HCT116 (cell line): Measurements from ENCODE around the gene PFDN2. TPM values are rescaled to one million over a fixed set of nuclear protein-coding genes. Genes with fewer than 3 reads are reported as not detected.

Source experiments
- ATAC-seq: fragments of 200-7000 bp; cut with Tn5 transposase; 2 replicates; pipeline ENCODE4 v1.9.1; 2020; ENCODE audit warnings: mild to moderate bottlenecking, moderate library complexity
- BruUV-seq: library from RNA; stranded (reverse); fragments of 400-500 nt; replicated peaks from 2 replicates; lab custom pipeline; 2021; lab: Mats Ljungman, UMichigan
- CTCF ChIA-PET: fragments of 300-600 bp; sonication (Branson Sonifier 250); formaldehyde crosslinking; loops from one replicate; lab custom pipeline; 2021; ENCODE audit warnings: antibody characterized with exemption; lab: Charles Lee
- POLR2A ChIA-PET: fragments of 300-600, 350-600 bp; sonication (Branson Sonifier 250); formaldehyde crosslinking; loops from one replicate; lab custom pipeline; 2021; ENCODE audit warnings: antibody characterized with exemption; lab: Charles Lee
- RAD21 ChIA-PET, 2 experiments: fragments of 300-600 bp; sonication (Branson Sonifier 250); formaldehyde crosslinking; loops; one replicate each; lab custom pipeline; 2023; ENCODE audit warnings: low total read pairs in 2 of 2; ENCODE audit not compliant: uncharacterized antibody in 2 of 2, unreplicated experiment in 2 of 2, low non-redundant PET in 1 of 2; lab: Charles Lee
- DNase-seq: peaks from one replicate; pipeline ENCODE4 v3.0.0-alpha.2; 2010; ENCODE audit warnings: low read depth, low spot score
- H2AFZ ChIP-seq: fragments of 200-600 bp; shearing (Covaris generic), sonication (generic); 2 replicates; pipeline ENCODE4 v1.6.1; 2017; ENCODE audit warnings: low read depth, mixed run types, mixed read lengths, antibody characterized with exemption, low read length; ENCODE audit not compliant: poor library complexity, severe bottlenecking
- H3K27ac ChIP-seq: 2 replicates; pipeline ENCODE4 v1.5.1; 2012; ENCODE audit warnings: low read depth, low read length
- H3K27me3 ChIP-seq: fragments of 200-600 bp; sonication (generic); 2 replicates; pipeline ENCODE4 v1.6.1; 2016; ENCODE audit warnings: mixed run types, low read length, mixed read lengths; ENCODE audit not compliant: insufficient read depth
- H3K36me3 ChIP-seq, 2 experiments: fragments of 200-500 bp in 1 of 2; fragments of 200-600 bp in 1 of 2; sonication (Bioruptor generic) in 1 of 2; sonication (generic) in 1 of 2; 2 replicates each; pipeline versions ENCODE4 v1.5.1 to v1.6.1; 2014 to 2016; ENCODE audit warnings: low read length in 2 of 2, inconsistent platforms in 1 of 2, mixed read lengths in 1 of 2, mixed run types in 1 of 2; ENCODE audit not compliant: insufficient read depth in 2 of 2, control insufficient read depth in 1 of 2
- H3K4me1 ChIP-seq, 2 experiments: fragments of 200-600 bp in 1 of 2; sonication (generic) in 1 of 2; 2 replicates each; pipeline versions ENCODE4 v1.5.1 to v1.6.1; 2012 to 2017; ENCODE audit warnings: low read length in 2 of 2, inconsistent platforms in 1 of 2, mild to moderate bottlenecking in 1 of 2, mixed read lengths in 1 of 2, mixed run types in 1 of 2, moderate library complexity in 1 of 2; ENCODE audit not compliant: insufficient read depth in 2 of 2, control insufficient read depth in 1 of 2
- H3K4me2 ChIP-seq: fragments of 200-600 bp; sonication (generic); 2 replicates; pipeline ENCODE4 v1.6.1; 2017; ENCODE audit warnings: mixed run types, low read length, mixed read lengths
- H3K4me3 ChIP-seq, 2 experiments: fragments of 200-600 bp in 1 of 2; sonication (generic) in 1 of 2; replicated peaks in 1 of 2; 2 replicates each; pipeline ENCODE4 v1.5.1; 2011 to 2016; ENCODE audit warnings: low read length in 2 of 2, control low read depth in 1 of 2, low read depth in 1 of 2, mild to moderate bottlenecking in 1 of 2, mixed read lengths in 1 of 2, mixed run types in 1 of 2
- H3K79me2 ChIP-seq: fragments of 200-600 bp; sonication (generic); 2 replicates; pipeline ENCODE4 v1.6.1; 2017; ENCODE audit warnings: mild to moderate bottlenecking, mixed run types, low read length, moderate library complexity, mixed read lengths; ENCODE audit not compliant: insufficient read depth
- H3K9ac ChIP-seq: fragments of 200-600 bp; sonication (generic); 2 replicates; pipeline ENCODE4 v1.6.1; 2016; ENCODE audit warnings: low read length, mixed read lengths
- H3K9me2 ChIP-seq: fragments of 200-600 bp; sonication (generic), shearing (Covaris generic); 2 replicates; pipeline ENCODE4 v1.6.1; 2017; ENCODE audit warnings: mixed run types, mild to moderate bottlenecking, moderate library complexity; ENCODE audit not compliant: insufficient read depth
- H3K9me3 ChIP-seq, 2 experiments: fragments of 200-500 bp in 1 of 2; fragments of 200-600 bp in 1 of 2; sonication (Bioruptor generic) in 1 of 2; sonication (generic) in 1 of 2; 2 replicates each; pipeline ENCODE4 v1.6.1; 2014 to 2017; ENCODE audit warnings: low read length in 2 of 2, mixed read lengths in 2 of 2, inconsistent platforms in 1 of 2, low read depth in 1 of 2, mild to moderate bottlenecking in 1 of 2, mixed run types in 1 of 2, moderate library complexity in 1 of 2; ENCODE audit not compliant: control insufficient read depth in 1 of 2, insufficient read depth in 1 of 2
- H4K20me1 ChIP-seq: fragments of 200-600 bp; sonication (generic), shearing (Covaris generic); 2 replicates; pipeline ENCODE4 v1.6.1; 2017; ENCODE audit warnings: mixed run types, mild to moderate bottlenecking, moderate library complexity; ENCODE audit not compliant: insufficient read depth
- ATF3 ChIP-seq: IDR thresholded peaks from 2 replicates; pipeline ENCODE4 v1.6.1; 2012
- CEBPB ChIP-seq: IDR thresholded peaks from 2 replicates; pipeline ENCODE4 v1.6.1; 2012; ENCODE audit warnings: low read depth
- ELF1 ChIP-seq: IDR thresholded peaks from 2 replicates; pipeline ENCODE4 v1.6.1; 2012; ENCODE audit warnings: low read depth, borderline replicate concordance
- EZH2 ChIP-seq: fragments of 200-600 bp; sonication (generic); IDR thresholded peaks from 2 replicates; pipeline ENCODE4 v1.6.1; 2017; ENCODE audit warnings: antibody characterized with exemption, mixed run types
- EZH2phosphoT487 ChIP-seq: fragments of 200-600 bp; IDR thresholded peaks from 2 replicates; pipeline ENCODE4 v1.6.1; 2018; ENCODE audit warnings: antibody characterized with exemption, borderline replicate concordance
- RAD21 ChIP-seq: IDR thresholded peaks from 2 replicates; pipeline ENCODE4 v1.6.1; 2012; ENCODE audit warnings: low read depth, mild to moderate bottlenecking
- SP1 ChIP-seq: IDR thresholded peaks from 2 replicates; pipeline ENCODE4 v1.6.1; 2012; ENCODE audit warnings: low read depth
- TCF7L2 ChIP-seq: IDR thresholded peaks from 2 replicates; pipeline ENCODE4 v1.7.0; 2011; ENCODE audit warnings: borderline replicate concordance, inconsistent platforms; ENCODE audit not compliant: insufficient read depth, insufficient read length; ENCODE audit errors: extremely low read depth
- ZFX ChIP-seq: fragments of 450-650 bp; IDR thresholded peaks from 2 replicates; pipeline ENCODE4 v1.6.1; 2017
- intact Hi-C: fragments of 100-400 bp; cut with micrococcal nuclease; formaldehyde crosslinking; loops from 2 replicates; pipeline ENCODE4 v1.10.0; 2022
- total RNA-seq: library from RNA; stranded (reverse); gene quantifications from one replicate; pipeline ENCODE4 v1.2.1, GENCODE V29; 2021; ENCODE audit not compliant: unreplicated experiment
- TF ChIP-seq, protein P1 (sequence below): IDR thresholded peaks from 2 replicates; pipeline ENCODE4 v1.6.1; 2012; ENCODE audit warnings: low read depth
- TF ChIP-seq, protein P2 (sequence below), 3 experiments: fragments of 200-600 bp in 1 of 3; sonication (generic) in 1 of 3; IDR thresholded peaks in 2 of 3; conservative IDR thresholded peaks in 1 of 3; 2 replicates each; pipeline ENCODE4 v1.5.1; 2012 to 2017; ENCODE audit warnings: low read depth in 2 of 3, low read length in 2 of 3, antibody characterized with exemption in 1 of 3, borderline replicate concordance in 1 of 3, control low read depth in 1 of 3, mild to moderate bottlenecking in 1 of 3, mixed read lengths in 1 of 3, mixed run types in 1 of 3, moderate library complexity in 1 of 3; ENCODE audit not compliant: insufficient read depth in 1 of 3
- TF ChIP-seq, protein P3 (sequence below): IDR thresholded peaks from 2 replicates; pipeline ENCODE4 v1.6.1; 2011; ENCODE audit warnings: mild to moderate bottlenecking, low read length, moderate library complexity; ENCODE audit not compliant: insufficient replicate concordance; ENCODE audit errors: extremely low read depth

Gene PFDN2
- total RNA-seq, 1 experiment from 2014 or later, result 179 TPM

- no peak overlapping the region for H3K9ac ChIP-seq
- BruUV-seq, result no TSS peak
- TF ChIP-seq ZFX (no peak), ATF3 (no peak), TCF7L2 (no peak), EZH2 (no peak), ELF1 (no peak), SP1 (no peak), RAD21 (no peak), CEBPB (no peak), EZH2phosphoT487 (no peak)
- TF ChIP-seq, protein P1, sequence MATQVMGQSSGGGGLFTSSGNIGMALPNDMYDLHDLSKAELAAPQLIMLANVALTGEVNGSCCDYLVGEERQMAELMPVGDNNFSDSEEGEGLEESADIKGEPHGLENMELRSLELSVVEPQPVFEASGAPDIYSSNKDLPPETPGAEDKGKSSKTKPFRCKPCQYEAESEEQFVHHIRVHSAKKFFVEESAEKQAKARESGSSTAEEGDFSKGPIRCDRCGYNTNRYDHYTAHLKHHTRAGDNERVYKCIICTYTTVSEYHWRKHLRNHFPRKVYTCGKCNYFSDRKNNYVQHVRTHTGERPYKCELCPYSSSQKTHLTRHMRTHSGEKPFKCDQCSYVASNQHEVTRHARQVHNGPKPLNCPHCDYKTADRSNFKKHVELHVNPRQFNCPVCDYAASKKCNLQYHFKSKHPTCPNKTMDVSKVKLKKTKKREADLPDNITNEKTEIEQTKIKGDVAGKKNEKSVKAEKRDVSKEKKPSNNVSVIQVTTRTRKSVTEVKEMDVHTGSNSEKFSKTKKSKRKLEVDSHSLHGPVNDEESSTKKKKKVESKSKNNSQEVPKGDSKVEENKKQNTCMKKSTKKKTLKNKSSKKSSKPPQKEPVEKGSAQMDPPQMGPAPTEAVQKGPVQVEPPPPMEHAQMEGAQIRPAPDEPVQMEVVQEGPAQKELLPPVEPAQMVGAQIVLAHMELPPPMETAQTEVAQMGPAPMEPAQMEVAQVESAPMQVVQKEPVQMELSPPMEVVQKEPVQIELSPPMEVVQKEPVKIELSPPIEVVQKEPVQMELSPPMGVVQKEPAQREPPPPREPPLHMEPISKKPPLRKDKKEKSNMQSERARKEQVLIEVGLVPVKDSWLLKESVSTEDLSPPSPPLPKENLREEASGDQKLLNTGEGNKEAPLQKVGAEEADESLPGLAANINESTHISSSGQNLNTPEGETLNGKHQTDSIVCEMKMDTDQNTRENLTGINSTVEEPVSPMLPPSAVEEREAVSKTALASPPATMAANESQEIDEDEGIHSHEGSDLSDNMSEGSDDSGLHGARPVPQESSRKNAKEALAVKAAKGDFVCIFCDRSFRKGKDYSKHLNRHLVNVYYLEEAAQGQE, result no peak
- TF ChIP-seq, protein P2, sequence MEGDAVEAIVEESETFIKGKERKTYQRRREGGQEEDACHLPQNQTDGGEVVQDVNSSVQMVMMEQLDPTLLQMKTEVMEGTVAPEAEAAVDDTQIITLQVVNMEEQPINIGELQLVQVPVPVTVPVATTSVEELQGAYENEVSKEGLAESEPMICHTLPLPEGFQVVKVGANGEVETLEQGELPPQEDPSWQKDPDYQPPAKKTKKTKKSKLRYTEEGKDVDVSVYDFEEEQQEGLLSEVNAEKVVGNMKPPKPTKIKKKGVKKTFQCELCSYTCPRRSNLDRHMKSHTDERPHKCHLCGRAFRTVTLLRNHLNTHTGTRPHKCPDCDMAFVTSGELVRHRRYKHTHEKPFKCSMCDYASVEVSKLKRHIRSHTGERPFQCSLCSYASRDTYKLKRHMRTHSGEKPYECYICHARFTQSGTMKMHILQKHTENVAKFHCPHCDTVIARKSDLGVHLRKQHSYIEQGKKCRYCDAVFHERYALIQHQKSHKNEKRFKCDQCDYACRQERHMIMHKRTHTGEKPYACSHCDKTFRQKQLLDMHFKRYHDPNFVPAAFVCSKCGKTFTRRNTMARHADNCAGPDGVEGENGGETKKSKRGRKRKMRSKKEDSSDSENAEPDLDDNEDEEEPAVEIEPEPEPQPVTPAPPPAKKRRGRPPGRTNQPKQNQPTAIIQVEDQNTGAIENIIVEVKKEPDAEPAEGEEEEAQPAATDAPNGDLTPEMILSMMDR (IDR thresholded peaks at IDR 0.05 in 2 of 3, conservative IDR thresholded peaks at IDR 0.05 in 1 of 3; ENCODE audit: borderline replicate concordance in 1 of 3, insufficient read depth in 1 of 3, low read depth in 2 of 3, low read length in 2 of 3), result no peak
- TF ChIP-seq, protein P3, sequence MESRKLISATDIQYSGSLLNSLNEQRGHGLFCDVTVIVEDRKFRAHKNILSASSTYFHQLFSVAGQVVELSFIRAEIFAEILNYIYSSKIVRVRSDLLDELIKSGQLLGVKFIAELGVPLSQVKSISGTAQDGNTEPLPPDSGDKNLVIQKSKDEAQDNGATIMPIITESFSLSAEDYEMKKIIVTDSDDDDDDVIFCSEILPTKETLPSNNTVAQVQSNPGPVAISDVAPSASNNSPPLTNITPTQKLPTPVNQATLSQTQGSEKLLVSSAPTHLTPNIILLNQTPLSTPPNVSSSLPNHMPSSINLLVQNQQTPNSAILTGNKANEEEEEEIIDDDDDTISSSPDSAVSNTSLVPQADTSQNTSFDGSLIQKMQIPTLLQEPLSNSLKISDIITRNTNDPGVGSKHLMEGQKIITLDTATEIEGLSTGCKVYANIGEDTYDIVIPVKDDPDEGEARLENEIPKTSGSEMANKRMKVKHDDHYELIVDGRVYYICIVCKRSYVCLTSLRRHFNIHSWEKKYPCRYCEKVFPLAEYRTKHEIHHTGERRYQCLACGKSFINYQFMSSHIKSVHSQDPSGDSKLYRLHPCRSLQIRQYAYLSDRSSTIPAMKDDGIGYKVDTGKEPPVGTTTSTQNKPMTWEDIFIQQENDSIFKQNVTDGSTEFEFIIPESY, result no peak
- no peak overlapping the region for H3K4me2 ChIP-seq
- H3K27me3 ChIP-seq, result no peaks in the 10 kb centered on the region
- RAD21 ChIA-PET, result no interaction called here
- H3K36me3 ChIP-seq, result no peaks in the 10 kb centered on the region
- intact Hi-C loops, result loop anchor here (10.0 kb wide), 1 partner anchor 421 kb away; no protein-coding TSS in a partner anchor
- no peaks in the 10 kb centered on the region for H3K4me1 ChIP-seq
- H4K20me1 ChIP-seq, result no peaks in the 10 kb centered on the region
- H3K79me2 ChIP-seq, result no peaks in the 10 kb centered on the region
- H3K9me2 ChIP-seq, result no peaks in the 10 kb centered on the region
- no peak overlapping the region for H2AFZ ChIP-seq
- POLR2A ChIA-PET, result no interaction called here
- CTCF ChIA-PET, result no interaction called here
- ATAC-seq (no peak), DNase-seq (no peak)
- H3K4me3 ChIP-seq, result no peak overlapping the region
- no peaks in the 10 kb centered on the region for H3K9me3 ChIP-seq
- no peak overlapping the region for H3K27ac ChIP-seq
Observed at GRCh38 chr1:161145832-161146231, 28.0 kb upstream of the PFDN2 start.
